GM13976 (cell line): ENCODE measurements around the gene GID4.

Experiments used
- DNase-seq: peaks from one replicate; pipeline ENCODE4 v3.0.0; 2012; ENCODE audit warnings: low spot score
- in situ Hi-C: fragments of 300-500 bp; cut with MboI; formaldehyde crosslinking; loops from one replicate; pipeline ENCODE4 v1.12.0; 2022; ENCODE audit warnings: low sequenced_read_pairs, mixed read lengths, inconsistent platforms; ENCODE audit not compliant: unreplicated experiment
- TF ChIP-seq, protein P1 (sequence below): IDR thresholded peaks from 2 replicates; pipeline ENCODE4 v1.5.1; 2012; ENCODE audit warnings: borderline replicate concordance, mild to moderate bottlenecking; ENCODE audit not compliant: insufficient read depth; ENCODE audit errors: extremely low read depth, missing control alignments, control extremely low read depth

The GID4 gene

DNA sequence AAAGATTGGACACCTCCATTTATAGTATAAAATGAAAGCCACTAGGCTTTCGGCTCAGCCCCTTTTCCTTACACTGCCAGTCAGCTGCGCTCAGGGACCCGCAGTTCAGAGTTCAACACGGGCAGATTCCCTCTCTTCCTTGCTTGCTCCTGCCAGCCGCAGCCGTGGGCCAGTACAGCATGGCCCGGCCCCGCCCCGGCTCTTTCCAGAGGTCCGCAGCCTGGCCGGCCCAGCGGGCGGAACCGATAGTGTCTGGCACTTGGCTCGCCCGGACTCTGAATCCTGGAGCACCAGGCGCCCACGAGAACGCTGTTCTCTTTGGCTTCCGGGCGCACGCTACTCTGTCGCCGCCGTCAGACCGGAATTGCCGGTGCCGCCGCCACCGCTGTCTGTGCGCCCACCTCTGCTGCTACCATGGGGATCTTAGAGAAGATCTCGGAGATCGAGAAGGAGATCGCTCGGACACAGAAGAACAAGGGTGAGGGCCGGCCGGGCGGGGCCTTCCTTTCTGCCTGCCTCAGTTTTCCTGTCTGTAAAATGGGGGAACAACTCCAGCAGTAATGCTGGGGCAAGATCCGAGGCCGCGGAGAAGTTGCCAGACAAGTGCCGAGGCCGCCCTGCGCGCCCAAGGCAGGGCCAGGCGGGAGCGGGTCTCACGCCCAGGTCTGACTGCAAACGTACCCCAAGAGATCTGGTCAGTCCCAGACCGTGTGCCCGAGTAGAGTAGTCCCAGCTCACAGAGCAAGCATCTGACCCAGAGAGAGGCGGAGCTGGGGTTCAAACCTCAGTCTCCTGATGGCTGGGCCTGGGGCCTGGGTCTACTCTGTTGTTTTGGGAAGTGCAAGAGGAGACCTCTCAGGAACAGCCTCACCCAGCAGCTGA, 48.6 kb downstream of the GID4 start, which contains the start of gene DRG2:
TSS of gene DRG2 (plus strand) at position 339 of the 882 bp plus-strand sequence. CDS start at position 415, 76 bp downstream.
- TF ChIP-seq, protein P1, sequence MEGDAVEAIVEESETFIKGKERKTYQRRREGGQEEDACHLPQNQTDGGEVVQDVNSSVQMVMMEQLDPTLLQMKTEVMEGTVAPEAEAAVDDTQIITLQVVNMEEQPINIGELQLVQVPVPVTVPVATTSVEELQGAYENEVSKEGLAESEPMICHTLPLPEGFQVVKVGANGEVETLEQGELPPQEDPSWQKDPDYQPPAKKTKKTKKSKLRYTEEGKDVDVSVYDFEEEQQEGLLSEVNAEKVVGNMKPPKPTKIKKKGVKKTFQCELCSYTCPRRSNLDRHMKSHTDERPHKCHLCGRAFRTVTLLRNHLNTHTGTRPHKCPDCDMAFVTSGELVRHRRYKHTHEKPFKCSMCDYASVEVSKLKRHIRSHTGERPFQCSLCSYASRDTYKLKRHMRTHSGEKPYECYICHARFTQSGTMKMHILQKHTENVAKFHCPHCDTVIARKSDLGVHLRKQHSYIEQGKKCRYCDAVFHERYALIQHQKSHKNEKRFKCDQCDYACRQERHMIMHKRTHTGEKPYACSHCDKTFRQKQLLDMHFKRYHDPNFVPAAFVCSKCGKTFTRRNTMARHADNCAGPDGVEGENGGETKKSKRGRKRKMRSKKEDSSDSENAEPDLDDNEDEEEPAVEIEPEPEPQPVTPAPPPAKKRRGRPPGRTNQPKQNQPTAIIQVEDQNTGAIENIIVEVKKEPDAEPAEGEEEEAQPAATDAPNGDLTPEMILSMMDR = no peak
- in situ Hi-C loops = no loop called here
- DNase-seq = peak; percentile 96

DNA sequence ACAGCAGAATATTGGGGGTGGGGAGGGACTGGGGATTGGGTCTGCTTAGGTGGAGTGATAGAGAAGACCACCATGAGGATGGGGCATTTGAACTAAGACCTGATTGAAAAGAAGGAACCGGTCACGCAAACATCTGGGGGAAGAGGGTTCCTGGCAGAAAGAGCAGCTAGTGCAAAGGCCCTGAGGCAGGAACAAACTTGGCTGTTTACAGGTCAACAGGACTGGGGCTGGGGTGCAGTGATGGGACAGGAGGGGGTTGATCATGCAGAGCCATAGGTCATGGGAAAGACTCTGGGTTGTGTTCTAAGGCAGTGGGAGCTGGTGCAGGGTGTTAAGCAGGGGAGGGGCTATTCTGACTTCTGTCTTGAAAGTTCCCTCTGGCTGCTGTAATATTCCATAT, 50.4 kb downstream of the GID4 start:
- DNase-seq = no peak
- TF ChIP-seq, protein P1 = no peak
- in situ Hi-C loops = no loop called here

DNA sequence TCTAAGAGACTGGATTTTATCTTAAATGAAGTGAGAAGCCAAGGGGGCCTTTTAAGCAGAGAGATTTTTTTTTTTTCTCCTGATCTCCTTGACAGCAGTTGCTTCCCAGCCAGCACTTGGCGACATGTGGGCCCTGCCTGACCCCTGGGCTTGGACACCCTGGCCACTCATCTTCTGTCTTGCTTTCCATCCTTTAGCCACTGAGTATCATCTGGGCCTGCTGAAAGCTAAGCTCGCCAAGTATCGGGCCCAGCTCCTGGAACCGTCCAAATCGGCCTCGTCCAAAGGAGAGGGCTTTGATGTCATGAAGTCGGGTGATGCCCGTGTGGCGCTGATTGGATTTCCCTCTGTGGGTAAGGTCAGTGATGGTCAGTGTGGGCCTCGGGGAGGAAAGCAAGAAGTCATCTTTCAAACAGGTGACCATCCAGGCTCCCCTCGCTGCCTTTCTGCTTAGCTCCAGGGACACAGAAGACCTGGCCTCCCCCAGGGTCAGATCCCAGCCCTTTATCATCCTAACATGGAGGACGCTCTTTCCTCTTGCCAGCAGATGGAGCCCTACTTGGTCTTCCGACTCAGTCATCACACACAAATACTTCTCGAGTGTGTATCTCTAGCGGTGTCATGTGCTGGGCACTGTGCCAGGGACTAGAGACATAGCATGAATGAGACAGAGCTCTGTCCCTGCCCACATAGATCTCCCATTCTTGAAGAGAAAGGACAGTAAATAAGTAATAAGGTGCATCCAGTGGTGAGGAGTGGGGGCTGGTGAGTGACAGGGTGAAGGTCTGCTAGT, 54.6 kb downstream of the GID4 start:
- TF ChIP-seq, protein P1 = peak; percentile 24
- in situ Hi-C loops = no loop called here
- DNase-seq = no peak

- in situ Hi-C loops = no loop called here
- TF ChIP-seq, protein P1 = no peak
Observed at GRCh38 chr17:18094409-18094807, 55.2 kb downstream of the GID4 start.

GRCh38 chr17:18099516-18099915, 60.3 kb downstream of the GID4 start:
- TF ChIP-seq, protein P1 = no peak
- no peak for DNase-seq
- in situ Hi-C loops = no loop called here

More at GRCh38 chr17:18094409-18094807, 55.2 kb downstream of the GID4 start:
- no peak for DNase-seq

DNA sequence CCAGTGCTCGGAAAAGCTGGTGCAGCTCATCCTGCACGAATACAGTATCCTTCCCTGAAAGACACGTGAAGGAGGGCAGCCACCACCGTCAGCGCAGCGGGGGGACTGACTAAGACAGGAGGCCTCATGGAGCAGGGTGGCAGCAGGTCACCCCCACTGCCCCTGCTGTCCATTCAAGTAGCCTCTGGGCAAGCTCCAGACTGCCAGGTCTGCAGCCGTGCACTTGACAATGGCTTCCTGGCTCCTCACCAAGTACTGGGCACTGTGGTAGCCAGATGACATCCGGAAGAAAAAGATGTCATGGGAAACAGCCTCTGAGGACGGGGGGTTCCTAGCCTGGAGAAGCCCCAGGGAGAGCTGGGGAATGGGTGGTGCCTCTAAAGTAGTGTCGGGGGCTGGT, 61.4 kb downstream of the GID4 start:
- TF ChIP-seq, protein P1 = no peak
- in situ Hi-C loops = no loop called here
- no peak for DNase-seq
